Mononuclear cell (primary cell): Measurements from ENCODE around the gene ARHGAP9. TPM values are rescaled to one million over a fixed set of nuclear protein-coding genes. Genes with fewer than 3 reads are reported as not detected.
A peak's percentile ranks its signal among the peaks of the same experiment; 100 is the strongest.

Experiments
- H3K27me3 ChIP-seq: 2 replicates; pipeline ENCODE4 v1.6.0; 2011; ENCODE audit warnings: low read length, control low read depth; ENCODE audit not compliant: insufficient read depth
- H3K4me1 ChIP-seq: 2 replicates; pipeline ENCODE4 v1.5.1; 2011; ENCODE audit warnings: mild to moderate bottlenecking, low read length, control low read depth; ENCODE audit not compliant: insufficient read depth
- H3K4me3 ChIP-seq: 2 replicates; pipeline ENCODE4 v1.5.1; 2011; ENCODE audit warnings: mild to moderate bottlenecking, low read length, moderate library complexity
- H3K9me3 ChIP-seq: 2 replicates; pipeline ENCODE4 v1.5.1; 2011; ENCODE audit warnings: low read depth, mild to moderate bottlenecking, control low read depth, low read length
- total RNA-seq: library from RNA; depleted of rRNA; stranded (reverse); fragments of >200 nt; gene quantifications from one replicate; pipeline ENCODE4 v1.2.3, GENCODE V29; 2012

Gene ARHGAP9
- total RNA-seq, 1 donor: 77.6 TPM

DNA sequence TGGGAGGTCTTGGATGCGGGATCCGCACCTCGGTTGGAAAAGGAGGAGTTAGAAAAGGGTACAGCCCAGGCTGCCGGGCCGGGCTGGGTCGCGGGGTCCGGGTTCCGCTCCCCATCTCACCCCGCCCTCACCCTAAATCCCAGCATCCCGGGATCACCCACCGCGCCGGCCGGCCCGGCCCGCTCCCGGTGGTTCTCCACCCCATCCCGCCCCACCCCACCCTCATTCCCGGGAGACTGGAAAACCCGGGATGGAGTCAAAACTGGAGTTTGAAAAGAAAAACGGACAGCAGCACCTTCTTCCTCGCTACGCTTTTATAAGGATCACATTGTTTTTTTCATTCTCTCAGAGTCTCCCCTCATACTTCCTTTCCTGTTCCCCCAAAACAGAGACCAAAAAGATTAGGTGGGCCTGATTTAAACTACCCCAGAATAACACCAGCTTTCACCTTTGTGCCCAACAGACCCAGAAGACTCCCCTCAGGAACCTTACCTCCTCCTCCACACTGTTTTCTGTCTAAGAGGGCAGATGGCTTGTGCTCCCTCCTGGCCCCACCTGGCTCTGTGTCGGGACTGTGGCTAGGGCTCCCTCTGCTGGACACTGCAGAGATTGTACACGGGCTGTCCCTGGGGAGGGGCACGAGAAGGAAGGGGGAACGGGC, 17.3 kb downstream of the ARHGAP9 start:
- Histone ChIP-seq H3K4me1 (peaks cover 43% of the 10 kb centered on the region), H3K9me3 (no peaks in the 10 kb centered on the region), H3K4me3 (peak overlapping the region; percentile 35), H3K27me3 (peaks cover 12% of the 10 kb centered on the region)

GRCh38 chr12:57461917-57462250, 17.8 kb downstream of the ARHGAP9 start:
- peaks cover 12% of the 10 kb centered on the region for H3K27me3 ChIP-seq
- H3K4me1 ChIP-seq: peaks cover 43% of the 10 kb centered on the region
- no peaks in the 10 kb centered on the region for H3K9me3 ChIP-seq
- H3K4me3 ChIP-seq: peak overlapping the region; percentile 35

- H3K27me3 ChIP-seq: peaks cover 12% of the 10 kb centered on the region
- no peaks in the 10 kb centered on the region for H3K9me3 ChIP-seq
- H3K4me1 ChIP-seq: peaks cover 43% of the 10 kb centered on the region
- peak overlapping the region; percentile 35 for H3K4me3 ChIP-seq
Measured at GRCh38 chr12:57461276-57461916, 18.3 kb downstream of the ARHGAP9 start.

DNA sequence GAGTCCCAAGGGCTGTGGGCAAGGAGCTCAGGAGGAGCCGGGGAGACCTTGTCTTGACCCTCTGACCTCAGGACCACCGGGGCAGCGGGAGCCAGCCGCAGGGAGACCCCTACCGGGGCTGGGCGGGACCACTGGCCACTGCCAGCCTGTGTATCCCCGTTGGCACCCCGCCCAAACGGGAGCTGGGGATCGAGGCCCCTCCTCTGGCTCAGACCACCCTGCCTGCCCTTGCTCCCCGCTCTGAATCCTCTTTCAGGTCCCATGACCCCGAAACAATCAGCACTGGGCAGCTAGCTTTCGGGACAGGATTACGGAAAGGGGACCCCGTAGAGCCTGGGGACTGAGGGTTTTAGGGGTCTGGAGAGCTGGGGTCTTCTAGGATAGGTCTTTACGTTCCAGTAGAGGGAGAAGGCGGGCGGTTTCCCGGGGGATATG, 18.8 kb downstream of the ARHGAP9 start:
- no peaks in the 10 kb centered on the region for H3K9me3 ChIP-seq
- H3K27me3 ChIP-seq: peaks cover 12% of the 10 kb centered on the region
- H3K4me1 ChIP-seq: peaks cover 45% of the 10 kb centered on the region
- no peak overlapping the region for H3K4me3 ChIP-seq

- H3K4me1 ChIP-seq: peaks cover 48% of the 10 kb centered on the region
- no peaks in the 10 kb centered on the region for H3K9me3 ChIP-seq
- no peak overlapping the region for H3K4me3 ChIP-seq
- peaks cover 12% of the 10 kb centered on the region for H3K27me3 ChIP-seq
Measured at GRCh38 chr12:57460468-57460784, 19.2 kb downstream of the ARHGAP9 start.

- peak within 1 kb of the TSS; percentile 70 for H3K4me3 ChIP-seq
- H3K9me3 ChIP-seq: no peaks in the 10 kb centered on the region
- H3K4me1 ChIP-seq: peaks cover 48% of the 10 kb centered on the region
- peaks cover 12% of the 10 kb centered on the region for H3K27me3 ChIP-seq
Measured at GRCh38 chr12:57459750-57460467, 19.8 kb downstream of the ARHGAP9 start, which contains the start of gene GLI1. GLI1 (plus strand) TSS chr12:57459785; CDS start chr12:57463692, 3,907 bp downstream.

DNA sequence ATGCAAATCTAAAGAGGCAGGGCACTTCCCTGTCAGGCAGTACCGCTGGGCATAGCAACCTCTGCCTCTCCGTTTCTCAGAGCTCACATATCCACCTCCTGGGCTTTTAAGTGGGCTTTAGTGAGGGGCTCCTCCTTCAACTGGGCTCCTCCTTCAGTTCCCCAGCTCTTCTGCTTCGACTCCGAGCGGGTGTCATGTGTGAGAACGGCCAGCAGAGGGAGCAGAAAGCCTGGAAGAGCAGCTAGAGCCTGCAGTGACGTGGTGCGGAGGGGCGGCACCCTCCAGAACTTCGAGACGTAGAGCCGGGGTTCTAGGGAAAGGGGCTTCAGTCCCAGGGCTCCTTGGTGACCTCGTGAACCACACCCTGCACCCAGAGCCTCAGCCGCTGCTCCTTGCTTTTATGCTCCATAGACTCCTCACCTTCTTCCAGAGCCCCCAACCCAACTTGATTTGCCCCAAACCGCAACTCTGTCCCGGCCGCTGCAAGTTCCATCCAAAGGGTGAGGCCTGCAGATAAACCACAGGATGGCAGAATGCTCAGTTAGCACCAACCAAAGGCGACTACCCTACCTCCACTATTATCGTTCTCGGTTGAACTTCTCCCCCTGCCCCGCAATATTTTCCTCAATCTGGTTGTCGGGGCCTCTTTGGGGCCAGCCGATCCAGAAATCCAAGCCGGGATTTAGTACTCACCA, 20.5 kb downstream of the ARHGAP9 start:
- no peaks in the 10 kb centered on the region for H3K9me3 ChIP-seq
- peaks cover 12% of the 10 kb centered on the region for H3K27me3 ChIP-seq
- peaks cover 48% of the 10 kb centered on the region for H3K4me1 ChIP-seq
- H3K4me3 ChIP-seq: peak overlapping the region; percentile 70

DNA sequence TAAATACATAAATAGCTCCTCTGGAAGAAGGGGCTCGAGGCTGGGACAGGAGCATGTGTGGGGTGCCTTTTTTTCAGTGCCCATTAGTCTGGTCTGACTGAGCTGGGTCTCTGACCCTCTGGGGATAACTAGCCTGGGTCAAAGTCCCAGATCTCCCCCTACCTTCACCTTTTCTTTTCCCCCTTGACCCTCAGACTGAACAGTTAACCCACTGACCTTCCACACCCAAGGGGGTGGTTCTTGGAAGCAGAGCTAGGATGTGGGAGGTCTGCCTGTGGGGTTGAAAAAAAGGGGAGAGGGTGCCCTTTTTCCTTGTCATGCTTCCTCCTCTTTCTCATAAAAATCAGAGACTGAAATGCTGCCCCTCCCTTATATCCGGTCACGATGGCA, 21.0 kb downstream of the ARHGAP9 start:
- no peaks in the 10 kb centered on the region for H3K9me3 ChIP-seq
- H3K4me3 ChIP-seq: peak overlapping the region; percentile 70
- peaks cover 12% of the 10 kb centered on the region for H3K27me3 ChIP-seq
- peaks cover 48% of the 10 kb centered on the region for H3K4me1 ChIP-seq

DNA sequence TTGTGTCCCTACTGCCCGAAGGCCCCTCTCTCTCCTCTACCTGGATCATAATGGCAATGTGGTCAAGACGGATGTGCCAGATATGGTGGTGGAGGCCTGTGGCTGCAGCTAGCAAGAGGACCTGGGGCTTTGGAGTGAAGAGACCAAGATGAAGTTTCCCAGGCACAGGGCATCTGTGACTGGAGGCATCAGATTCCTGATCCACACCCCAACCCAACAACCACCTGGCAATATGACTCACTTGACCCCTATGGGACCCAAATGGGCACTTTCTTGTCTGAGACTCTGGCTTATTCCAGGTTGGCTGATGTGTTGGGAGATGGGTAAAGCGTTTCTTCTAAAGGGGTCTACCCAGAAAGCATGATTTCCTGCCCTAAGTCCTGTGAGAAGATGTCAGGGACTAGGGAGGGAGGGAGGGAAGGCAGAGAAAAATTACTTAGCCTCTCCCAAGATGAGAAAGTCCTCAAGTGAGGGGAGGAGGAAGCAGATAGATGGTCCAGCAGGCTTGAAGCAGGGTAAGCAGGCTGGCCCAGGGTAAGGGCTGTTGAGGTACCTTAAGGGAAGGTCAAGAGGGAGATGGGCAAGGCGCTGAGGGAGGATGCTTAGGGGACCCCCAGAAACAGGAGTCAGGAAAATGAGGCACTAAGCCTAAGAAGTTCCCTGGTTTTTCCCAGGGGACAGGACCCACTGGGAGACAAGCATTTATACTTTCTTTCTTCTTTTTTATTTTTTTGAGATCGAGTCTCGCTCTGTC, 22.8 kb downstream of the ARHGAP9 start:
- peaks cover 35% of the 10 kb centered on the region for H3K4me1 ChIP-seq
- H3K4me3 ChIP-seq: no peak overlapping the region
- no peaks in the 10 kb centered on the region for H3K9me3 ChIP-seq
- peaks cover 11% of the 10 kb centered on the region for H3K27me3 ChIP-seq

- peaks cover 30% of the 10 kb centered on the region for H3K4me1 ChIP-seq
- no peaks in the 10 kb centered on the region for H3K9me3 ChIP-seq
- H3K4me3 ChIP-seq: no peak overlapping the region
- peaks cover 9% of the 10 kb centered on the region for H3K27me3 ChIP-seq
Measured at GRCh38 chr12:57456145-57456700, 23.4 kb downstream of the ARHGAP9 start.

DNA sequence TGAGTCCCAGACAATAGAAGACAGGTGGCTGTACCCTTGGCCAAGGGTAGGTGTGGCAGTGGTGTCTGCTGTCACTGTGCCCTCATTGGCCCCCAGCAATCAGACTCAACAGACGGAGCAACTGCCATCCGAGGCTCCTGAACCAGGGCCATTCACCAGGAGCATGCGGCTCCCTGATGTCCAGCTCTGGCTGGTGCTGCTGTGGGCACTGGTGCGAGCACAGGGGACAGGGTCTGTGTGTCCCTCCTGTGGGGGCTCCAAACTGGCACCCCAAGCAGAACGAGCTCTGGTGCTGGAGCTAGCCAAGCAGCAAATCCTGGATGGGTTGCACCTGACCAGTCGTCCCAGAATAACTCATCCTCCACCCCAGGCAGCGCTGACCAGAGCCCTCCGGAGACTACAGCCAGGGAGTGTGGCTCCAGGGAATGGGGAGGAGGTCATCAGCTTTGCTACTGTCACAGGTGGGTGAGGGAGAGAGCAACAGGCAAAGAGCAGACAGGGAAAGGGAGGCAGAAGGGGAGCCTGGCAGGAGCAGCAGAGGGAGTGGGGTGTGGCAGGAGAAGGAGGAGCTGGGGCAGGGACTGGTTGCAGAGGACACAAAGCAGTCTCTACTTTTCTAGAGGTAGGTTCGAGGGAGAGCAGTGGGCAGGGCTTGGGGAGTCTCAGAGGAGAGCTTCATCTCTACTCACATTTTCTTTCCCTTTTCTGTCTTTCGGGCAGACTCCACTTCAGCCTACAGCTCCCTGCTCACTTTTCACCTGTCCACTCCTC, 24.1 kb downstream of the ARHGAP9 start:
- H3K27me3 ChIP-seq: peaks cover 3% of the 10 kb centered on the region
- no peaks in the 10 kb centered on the region for H3K9me3 ChIP-seq
- H3K4me3 ChIP-seq: no peak overlapping the region
- H3K4me1 ChIP-seq: peaks cover 24% of the 10 kb centered on the region

DNA sequence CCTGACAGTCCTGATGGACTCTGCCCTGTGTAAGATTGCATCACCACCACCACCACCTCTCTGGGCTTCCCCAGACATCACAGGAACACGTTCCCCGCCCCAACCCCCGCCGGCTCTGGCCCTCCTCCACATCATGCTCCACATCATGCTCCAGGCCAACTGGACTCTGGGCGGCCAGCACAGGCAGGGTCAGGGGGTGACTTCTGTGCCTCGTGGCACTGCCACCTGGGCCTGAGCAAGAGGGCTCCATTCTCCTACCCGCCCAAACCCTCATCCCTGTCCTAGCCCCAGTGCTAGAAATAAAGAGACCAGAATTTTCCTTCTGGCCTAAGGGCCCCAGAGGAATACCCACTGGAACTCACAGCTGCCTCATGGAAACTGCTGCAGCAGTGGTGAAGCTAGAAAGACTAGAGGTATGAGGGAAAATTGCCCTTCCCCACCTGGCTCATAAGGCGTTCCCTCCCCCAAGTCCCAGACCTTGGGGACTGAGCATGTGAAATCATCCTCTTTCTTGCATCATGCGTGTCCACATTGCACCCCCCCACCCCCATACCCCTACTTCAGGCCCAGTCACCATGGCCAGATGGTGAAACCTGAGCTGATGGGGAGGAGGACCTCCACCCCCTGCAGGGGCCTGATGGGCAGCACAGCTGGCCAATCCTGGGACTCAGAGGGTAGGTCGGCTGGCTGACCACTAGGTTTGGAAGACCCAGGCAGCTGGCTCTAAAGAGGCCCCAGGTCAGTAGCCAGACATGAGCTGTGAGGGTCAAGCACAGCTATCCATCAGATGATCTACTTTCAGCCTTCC, 24.9 kb downstream of the ARHGAP9 start, which contains the start of gene INHBE:
INHBE (plus strand) TSS at position 742 of the 808 bp plus-strand sequence. CDS start 230 bp downstream, outside the sequence.
- Histone ChIP-seq H3K9me3 (no peaks in the 10 kb centered on the region), H3K4me1 (peaks cover 18% of the 10 kb centered on the region), H3K27me3 (no peaks in the 10 kb centered on the region), H3K4me3 (no peak within 1 kb of the TSS)

DNA sequence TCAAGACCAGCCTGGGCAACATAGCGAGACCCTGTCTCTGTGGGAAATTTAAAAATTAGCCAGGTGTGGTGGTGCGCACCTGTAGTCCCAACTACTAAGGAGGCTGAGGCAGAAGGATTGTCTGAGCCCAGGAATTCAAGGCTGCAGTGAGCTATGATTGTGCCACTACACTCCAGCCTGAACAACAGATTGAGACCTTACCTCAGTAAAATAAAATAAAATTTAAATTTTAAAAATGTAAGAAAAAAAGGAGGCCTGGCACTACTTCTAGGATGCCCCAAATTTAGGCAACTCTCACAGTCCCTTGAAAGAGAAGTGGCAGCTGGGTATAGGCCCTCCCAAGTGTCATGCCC, 25.5 kb downstream of the ARHGAP9 start:
- Histone ChIP-seq H3K4me1 (peaks cover 16% of the 10 kb centered on the region), H3K4me3 (no peak overlapping the region), H3K27me3 (no peaks in the 10 kb centered on the region), H3K9me3 (no peaks in the 10 kb centered on the region)
